Endothelial cell of umbilical vein (primary cell): Measurements from ENCODE around the gene TOPAZ1.

ENCODE experiments used
- CTCF ChIP-seq, 2 donors: IDR thresholded peaks; 1 replicate in 1 of 2; 2 replicates in 1 of 2; pipeline ENCODE4 v1.5.1; 2011; ENCODE audit warnings: low read length in 2 of 2, mild to moderate bottlenecking in 2 of 2, moderate library complexity in 2 of 2, control low read depth in 1 of 2, inconsistent platforms in 1 of 2, low read depth in 1 of 2; ENCODE audit not compliant: insufficient read depth in 1 of 2; ENCODE audit errors: extremely low read depth in 1 of 2
- EZH2 ChIP-seq: IDR thresholded peaks from 2 replicates; pipeline ENCODE4 v1.6.1; 2012; ENCODE audit warnings: borderline replicate concordance, low read depth, mild to moderate bottlenecking, moderate library complexity, low read length, inconsistent platforms; ENCODE audit not compliant: severe bottlenecking
- FOS ChIP-seq: IDR thresholded peaks from 2 replicates; pipeline ENCODE4 v1.6.1; 2011; ENCODE audit warnings: mild to moderate bottlenecking, low read length, moderate library complexity, borderline replicate concordance; ENCODE audit not compliant: insufficient read depth
- JUN ChIP-seq: IDR thresholded peaks from 2 replicates; pipeline ENCODE4 v1.6.1; 2011; ENCODE audit warnings: borderline replicate concordance, low read depth; ENCODE audit not compliant: insufficient read length, insufficient read depth
- MAX ChIP-seq: IDR thresholded peaks from 2 replicates; pipeline ENCODE4 v1.6.1; 2011; ENCODE audit not compliant: insufficient read depth, insufficient read length
- POLR2A ChIP-seq: IDR thresholded peaks from 2 replicates; pipeline ENCODE4 v1.6.1; 2012; ENCODE audit warnings: low read depth, mild to moderate bottlenecking, control low read depth, low read length

GRCh38 chr3:44375450-44375849 is 133.8 kb downstream of the TOPAZ1 start:
- TF ChIP-seq CTCF (IDR thresholded peaks at IDR 0.05; ENCODE audit: extremely low read depth in 1 of 2, insufficient read depth in 1 of 2, low read depth in 1 of 2, low read length in 2 of 2) (no peak), POLR2A (no peak), JUN (no peak), EZH2 (no peak), FOS (no peak), MAX (no peak)
